Osteocyte (in vitro differentiated cells): Measurements from ENCODE around the gene ALG9. TPM values are rescaled to one million over a fixed set of nuclear protein-coding genes. Genes with fewer than 3 reads are reported as not detected.

Source experiments
- DNase-seq: peaks from one replicate; pipeline ENCODE4 v3.0.0; 2021; ENCODE audit warnings: mixed read lengths; ENCODE audit not compliant: unreplicated experiment; ENCODE audit errors: extremely low spot score
- H3K27ac Mint-ChIP-seq: one replicate; pipeline ENCODE4 v1.8.0; 2021; ENCODE audit warnings: mild to moderate bottlenecking, mixed read lengths; ENCODE audit not compliant: unreplicated experiment
- H3K27me3 Mint-ChIP-seq: one replicate; pipeline ENCODE4 v1.8.0; 2021; ENCODE audit warnings: mixed read lengths; ENCODE audit not compliant: unreplicated experiment
- H3K36me3 Mint-ChIP-seq: one replicate; pipeline ENCODE4 v1.8.0; 2021; ENCODE audit warnings: mixed read lengths; ENCODE audit not compliant: unreplicated experiment
- H3K4me1 Mint-ChIP-seq: one replicate; pipeline ENCODE4 v1.8.0; 2021; ENCODE audit warnings: mixed read lengths; ENCODE audit not compliant: unreplicated experiment
- H3K4me3 Mint-ChIP-seq: one replicate; pipeline ENCODE4 v1.8.0; 2021; ENCODE audit warnings: mild to moderate bottlenecking, moderate library complexity, mixed read lengths; ENCODE audit not compliant: unreplicated experiment
- H3K9me3 Mint-ChIP-seq: one replicate; pipeline ENCODE4 v1.8.0; 2021; ENCODE audit warnings: mixed read lengths; ENCODE audit not compliant: unreplicated experiment
- total RNA-seq: library from RNA; stranded (reverse); gene quantifications from 2 replicates; pipeline ENCODE4 v1.2.1, GENCODE V29; 2021
- TF ChIP-seq, protein P1 (sequence below): fragments of 200-600 bp; sonication (generic); IDR thresholded peaks from 2 replicates; pipeline ENCODE4 v1.5.0; 2021; ENCODE audit warnings: antibody characterized with exemption, mild to moderate bottlenecking, moderate library complexity

The ALG9 gene
- total RNA-seq, 1 donor from 2014 or later: 41.7 TPM

- Mint-ChIP-seq H3K27me3 (no peaks in the 10 kb centered on the region), H3K36me3 (no peaks in the 10 kb centered on the region), H3K9me3 (no peaks in the 10 kb centered on the region), H3K4me3 (no peak overlapping the region), H3K4me1 (peaks cover 22% of the 10 kb centered on the region), H3K27ac (no peak overlapping the region)
- DNase-seq: no peak
- TF ChIP-seq, protein P1, sequence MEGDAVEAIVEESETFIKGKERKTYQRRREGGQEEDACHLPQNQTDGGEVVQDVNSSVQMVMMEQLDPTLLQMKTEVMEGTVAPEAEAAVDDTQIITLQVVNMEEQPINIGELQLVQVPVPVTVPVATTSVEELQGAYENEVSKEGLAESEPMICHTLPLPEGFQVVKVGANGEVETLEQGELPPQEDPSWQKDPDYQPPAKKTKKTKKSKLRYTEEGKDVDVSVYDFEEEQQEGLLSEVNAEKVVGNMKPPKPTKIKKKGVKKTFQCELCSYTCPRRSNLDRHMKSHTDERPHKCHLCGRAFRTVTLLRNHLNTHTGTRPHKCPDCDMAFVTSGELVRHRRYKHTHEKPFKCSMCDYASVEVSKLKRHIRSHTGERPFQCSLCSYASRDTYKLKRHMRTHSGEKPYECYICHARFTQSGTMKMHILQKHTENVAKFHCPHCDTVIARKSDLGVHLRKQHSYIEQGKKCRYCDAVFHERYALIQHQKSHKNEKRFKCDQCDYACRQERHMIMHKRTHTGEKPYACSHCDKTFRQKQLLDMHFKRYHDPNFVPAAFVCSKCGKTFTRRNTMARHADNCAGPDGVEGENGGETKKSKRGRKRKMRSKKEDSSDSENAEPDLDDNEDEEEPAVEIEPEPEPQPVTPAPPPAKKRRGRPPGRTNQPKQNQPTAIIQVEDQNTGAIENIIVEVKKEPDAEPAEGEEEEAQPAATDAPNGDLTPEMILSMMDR: no peak
Observed at GRCh38 chr11:111770581-111771134, 100.7 kb downstream of the ALG9 start.

DNA sequence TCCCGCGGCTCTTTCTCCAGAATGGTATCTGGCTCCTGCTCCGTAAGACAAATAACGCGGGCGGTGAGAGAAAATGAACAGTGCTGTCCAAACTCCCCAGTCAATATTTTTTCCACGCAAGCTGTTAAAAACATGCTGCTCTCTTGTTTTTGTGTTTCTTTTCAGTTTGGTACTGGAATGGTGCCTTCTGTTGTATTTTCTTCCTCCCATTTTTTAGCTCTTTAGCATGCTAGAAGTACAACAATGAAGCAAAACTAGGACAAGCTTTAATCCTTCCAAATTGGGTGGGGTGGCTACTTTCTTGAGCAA lies 104.6 kb downstream of the ALG9 start:
- no peaks in the 10 kb centered on the region for H3K27me3 Mint-ChIP-seq

GRCh38 chr11:111765984-111766833 lies 105.2 kb downstream of the ALG9 start, which contains the start of gene PPP2R1B:
TSS of gene PPP2R1B (minus strand) at chr11:111766389. CDS start at chr11:111766361, 28 bp downstream.
- TF ChIP-seq, protein P1: no peak
- H3K27ac Mint-ChIP-seq: peak within 1 kb of the TSS; percentile 98
- H3K27me3 Mint-ChIP-seq: no peaks in the 10 kb centered on the region
- peaks cover 25% of the 10 kb centered on the region for H3K4me1 Mint-ChIP-seq
- no peaks in the 10 kb centered on the region for H3K9me3 Mint-ChIP-seq
- DNase-seq: peak; percentile 88
- H3K4me3 Mint-ChIP-seq: peak within 1 kb of the TSS; percentile 100
- H3K36me3 Mint-ChIP-seq: peaks cover 19% of the 10 kb centered on the region

More for the DNA sequence above, 104.6 kb downstream of the ALG9 start:
- H3K27ac Mint-ChIP-seq: peak overlapping the region; percentile 98
- H3K4me3 Mint-ChIP-seq: peak overlapping the region; percentile 100
- TF ChIP-seq, protein P1: no peak
- no peaks in the 10 kb centered on the region for H3K9me3 Mint-ChIP-seq
- no peak for DNase-seq
- H3K4me1 Mint-ChIP-seq: peaks cover 25% of the 10 kb centered on the region
- H3K36me3 Mint-ChIP-seq: peaks cover 19% of the 10 kb centered on the region

- DNase-seq: peak; percentile 85
- Mint-ChIP-seq H3K27ac (peak overlapping the region; percentile 98), H3K9me3 (no peaks in the 10 kb centered on the region), H3K4me1 (peaks cover 25% of the 10 kb centered on the region), H3K4me3 (peak overlapping the region; percentile 100), H3K36me3 (peaks cover 25% of the 10 kb centered on the region), H3K27me3 (no peaks in the 10 kb centered on the region)
- TF ChIP-seq, protein P1: no peak
Observed at GRCh38 chr11:111765320-111765983, 105.9 kb downstream of the ALG9 start.

DNA sequence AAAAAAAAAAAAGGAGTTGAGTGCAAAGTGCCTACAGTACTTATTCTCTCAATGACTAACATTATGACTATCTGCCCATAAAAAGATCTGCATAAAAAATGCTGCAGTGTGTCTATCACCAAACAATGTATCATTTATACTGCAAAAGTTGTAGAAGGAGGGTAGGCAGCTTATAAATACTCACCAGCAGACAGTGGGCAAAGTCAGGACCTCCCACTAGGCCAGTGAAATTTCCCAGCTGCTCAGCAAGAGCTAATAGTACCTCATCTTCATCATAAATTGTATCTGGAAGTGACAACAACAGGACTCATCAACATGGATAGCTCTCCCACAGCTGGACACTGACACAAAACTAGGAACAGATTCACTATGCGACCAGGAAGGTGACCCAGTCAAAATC lies 106.8 kb downstream of the ALG9 start:
- Mint-ChIP-seq H3K4me1 (peaks cover 26% of the 10 kb centered on the region), H3K27ac (peak overlapping the region; percentile 33), H3K36me3 (peaks cover 28% of the 10 kb centered on the region), H3K4me3 (peak overlapping the region; percentile 100), H3K9me3 (no peaks in the 10 kb centered on the region), H3K27me3 (no peaks in the 10 kb centered on the region)
- TF ChIP-seq, protein P1: no peak
- no peak for DNase-seq
